Esophagus (tissue), 2 donors: ENCODE measurements around the gene SLC35A2. TPM values are rescaled to one million over a fixed set of nuclear protein-coding genes. Genes with fewer than 3 reads are reported as not detected.

Experiments used
- H3K27ac ChIP-seq, 2 donors: one replicate each; pipeline ENCODE4 v1.5.1; 2013; ENCODE audit warnings: low read depth in 2 of 2, mild to moderate bottlenecking in 2 of 2, inconsistent platforms in 1 of 2, low read length in 1 of 2, moderate library complexity in 1 of 2
- H3K27me3 ChIP-seq, 2 donors: one replicate each; pipeline ENCODE4 v1.6.1; 2013; ENCODE audit warnings: low read length in 2 of 2, control low read depth in 1 of 2, mild to moderate bottlenecking in 1 of 2; ENCODE audit not compliant: insufficient read depth in 2 of 2, control insufficient read depth in 1 of 2
- H3K36me3 ChIP-seq, 2 donors: one replicate each; pipeline ENCODE4 v1.6.1; 2013; ENCODE audit warnings: low read length in 1 of 2; ENCODE audit not compliant: control insufficient read depth in 2 of 2, insufficient read depth in 2 of 2
- H3K4me1 ChIP-seq, 2 donors: one replicate each; pipeline ENCODE4 v1.6.1; 2013; ENCODE audit warnings: low read length in 1 of 2; ENCODE audit not compliant: control insufficient read depth in 2 of 2, insufficient read depth in 2 of 2
- H3K4me3 ChIP-seq, 2 donors: one replicate each; pipeline ENCODE4 v1.5.1; 2013; ENCODE audit warnings: low read length in 2 of 2, mild to moderate bottlenecking in 2 of 2, low read depth in 1 of 2, moderate library complexity in 1 of 2
- H3K9me3 ChIP-seq, 2 donors: one replicate each; pipeline ENCODE4 v1.6.1; 2013; ENCODE audit warnings: mild to moderate bottlenecking in 2 of 2, low read depth in 1 of 2, low read length in 1 of 2, moderate library complexity in 1 of 2; ENCODE audit not compliant: control insufficient read depth in 2 of 2, insufficient read depth in 1 of 2
- WGBS, 2 donors: extraction: QIAGEN DNeasy Blood & Tissue Kit; methylation state at CpG; one replicate each; pipeline ENCODE4 v1.1.7; 2013; 5-methylcytosine and 5-hydroxymethylcytosine counted together
- polyA plus RNA-seq, 2 donors: library from polyadenylated mRNA; stranded (reverse); fragments of 200-250 nt; gene quantifications; one replicate each; pipeline ENCODE4 v1.2.3, GENCODE V29; 2013
- donor health status: healthy with polysubstance abuse.
- donor health status: Bipolar disorder and iron deficiency.

SLC35A2 gene
- polyA plus RNA-seq, 2 donors = 6.9 to 22.1 TPM

DNA sequence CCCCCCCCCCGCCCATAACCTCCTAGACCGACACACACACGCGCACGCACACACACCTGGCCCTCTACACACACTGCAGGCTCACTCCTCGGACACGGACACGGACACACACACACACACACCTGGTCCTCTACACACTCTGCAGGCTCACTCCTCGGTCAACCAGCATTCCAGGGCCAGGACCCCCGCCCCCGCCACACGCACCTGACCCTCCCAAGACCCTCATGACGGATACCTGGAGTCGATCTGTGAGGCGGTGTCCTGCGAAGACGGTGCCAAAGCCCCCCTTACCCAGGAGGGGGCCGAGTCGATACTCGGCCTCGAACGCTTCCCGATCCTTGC, 6.8 kb upstream of the SLC35A2 start:
- Histone ChIP-seq H3K4me3 (peak overlapping the region; percentile 39 to 53), H3K4me1 (peaks cover 0 to 2% of the 10 kb centered on the region in 2 donors), H3K27ac (peak overlapping the region; percentile 54 to 72), H3K36me3 (peaks cover 0 to 8% of the 10 kb centered on the region in 2 donors), H3K27me3 (no peaks in the 10 kb centered on the region), H3K9me3 (no peaks in the 10 kb centered on the region)
- 6 to 25% methylated on average over 23 of the region's 23 CpGs for whole genome bisulfite sequencing, 2 donors

DNA sequence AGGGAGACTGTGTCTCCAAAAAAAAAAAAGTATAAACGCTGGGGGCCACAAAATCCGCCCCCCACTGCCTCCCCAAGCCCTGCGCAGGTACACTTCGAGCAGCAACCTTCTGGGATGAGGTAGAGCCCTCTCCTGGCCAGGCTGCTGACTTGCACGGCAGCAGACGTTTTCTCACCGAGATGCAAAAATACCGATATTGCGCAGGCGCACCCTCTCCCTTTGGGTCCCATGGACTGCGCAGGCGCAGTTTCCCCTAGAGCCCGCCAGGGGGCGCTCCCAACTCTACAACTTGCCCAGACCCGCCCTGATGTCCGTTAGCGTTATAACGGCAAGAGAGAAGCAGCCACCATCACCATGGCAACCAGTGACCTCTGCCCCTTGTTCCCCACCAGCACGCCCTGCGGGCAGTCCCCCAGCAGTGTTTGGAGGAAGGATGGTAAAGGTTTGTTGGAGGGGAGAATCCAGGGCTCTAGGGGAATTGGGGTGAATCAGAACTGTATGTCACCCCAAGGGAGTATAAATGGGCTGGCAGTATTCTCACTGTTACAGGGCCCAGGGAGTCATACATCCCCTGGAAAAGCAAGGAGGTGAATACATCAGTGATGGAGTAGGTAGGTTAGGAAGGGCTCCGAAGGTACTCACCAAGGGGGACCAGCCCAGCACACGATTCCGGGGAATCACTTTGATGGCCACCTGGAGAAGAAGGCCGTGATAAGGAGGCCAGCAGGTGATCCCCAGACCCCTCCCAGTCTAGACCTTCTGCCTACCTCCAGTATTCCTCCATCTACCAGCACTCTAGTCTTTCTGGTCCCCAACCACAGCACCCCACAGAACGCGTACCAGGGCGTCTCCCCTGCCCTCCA, 5.9 kb upstream of the SLC35A2 start:
- H3K4me1 ChIP-seq = peaks cover 0 to 2% of the 10 kb centered on the region in 2 donors
- peak overlapping the region; percentile 39 to 53 for H3K4me3 ChIP-seq
- H3K9me3 ChIP-seq = no peaks in the 10 kb centered on the region
- peaks cover 0 to 8% of the 10 kb centered on the region in 2 donors for H3K36me3 ChIP-seq
- peak overlapping the region; percentile 61 to 72 for H3K27ac ChIP-seq
- H3K27me3 ChIP-seq = no peaks in the 10 kb centered on the region
- WGBS, 2 donors = 18 to 32% methylated on average over 27 of the region's 27 CpGs

DNA sequence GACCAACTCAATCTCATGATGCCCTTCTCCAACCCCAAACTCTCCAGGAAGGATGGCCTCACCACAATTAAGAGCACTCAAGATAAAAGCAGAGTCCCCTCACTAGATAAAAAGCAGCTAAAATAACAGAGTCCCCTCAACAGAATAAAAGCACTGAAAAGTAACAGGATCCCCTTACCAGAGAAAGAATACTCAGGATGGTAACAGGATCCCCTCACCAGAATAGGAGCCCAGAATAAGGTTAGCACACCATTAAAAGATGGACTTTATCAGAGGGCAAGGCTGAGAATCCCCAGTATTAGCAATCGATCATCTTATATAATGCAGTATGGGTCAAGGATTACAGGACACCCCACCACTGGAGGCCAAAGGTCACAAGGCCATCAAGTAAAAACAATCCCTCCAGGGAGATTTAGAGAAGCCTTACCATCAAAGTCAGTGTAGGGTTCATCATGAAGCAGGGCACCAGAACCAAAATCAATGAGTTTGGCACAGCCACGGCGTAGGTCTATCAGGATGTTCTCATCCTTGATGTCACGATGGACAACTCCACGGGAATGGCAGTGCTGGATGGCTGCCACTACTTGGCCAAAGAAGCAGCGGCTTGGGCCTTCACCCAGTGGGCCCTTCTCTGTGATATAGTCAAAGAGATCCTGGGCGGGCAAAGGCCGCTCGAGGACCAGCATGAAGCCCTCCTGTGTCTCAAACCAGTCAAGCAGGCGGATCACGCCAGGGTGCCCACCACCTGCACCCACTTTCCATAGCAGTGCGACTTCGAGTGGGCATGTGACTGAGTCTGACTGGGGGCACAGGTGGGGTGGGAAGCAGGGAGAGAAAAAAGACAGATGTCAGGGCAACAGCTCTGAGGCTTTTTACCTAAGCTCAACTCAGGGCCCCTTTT, 3.4 kb upstream of the SLC35A2 start:
- 89 to 90% methylated on average over 13 of the region's 13 CpGs for WGBS, 2 donors
- Histone ChIP-seq H3K27me3 (no peaks in the 10 kb centered on the region), H3K4me3 (no peak overlapping the region), H3K4me1 (no peaks in the 10 kb centered on the region), H3K36me3 (peaks cover 0 to 5% of the 10 kb centered on the region in 2 donors), H3K27ac (no peak overlapping the region), H3K9me3 (no peaks in the 10 kb centered on the region)

DNA sequence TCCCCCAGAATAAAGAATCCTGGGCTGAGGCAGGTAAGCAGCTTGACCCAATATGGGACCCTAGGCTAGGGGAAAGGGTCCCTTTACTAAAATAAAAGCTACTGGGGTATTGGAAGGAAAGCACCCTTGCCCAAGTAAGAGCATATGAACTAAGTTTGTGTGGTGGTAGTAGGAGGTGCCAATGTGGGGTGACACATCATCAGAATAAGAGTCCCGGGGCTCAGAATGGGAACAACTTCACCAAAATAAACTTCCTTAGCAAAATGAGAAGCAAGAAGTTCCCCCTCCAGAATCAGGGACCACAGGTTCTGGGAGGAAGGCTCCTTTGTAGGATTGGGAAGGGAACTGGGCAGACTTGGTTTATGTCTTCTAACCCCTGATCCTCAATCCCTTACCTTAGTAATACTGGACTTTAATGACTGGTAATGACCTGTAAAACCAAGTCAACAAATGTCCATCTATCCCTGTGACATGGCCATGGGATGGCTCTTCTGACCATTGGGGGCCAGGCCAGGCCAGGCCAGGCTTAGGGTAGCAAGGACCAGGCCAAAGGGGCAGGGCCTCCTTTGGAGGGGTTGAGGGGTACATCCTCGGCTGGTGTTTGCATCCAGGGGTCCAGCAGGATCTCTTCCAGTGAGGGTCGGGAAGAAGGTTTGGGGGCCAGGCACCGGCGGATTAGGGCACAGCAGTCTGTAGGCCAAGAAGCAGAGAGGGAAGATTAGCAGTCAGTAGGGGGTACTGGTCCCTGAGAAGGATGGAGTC, 2.3 kb upstream of the SLC35A2 start:
- H3K27ac ChIP-seq = no peak overlapping the region
- no peaks in the 10 kb centered on the region for H3K4me1 ChIP-seq
- no peak overlapping the region for H3K4me3 ChIP-seq
- WGBS, 2 donors = 87 to 89% methylated on average over 5 of the region's 5 CpGs
- H3K36me3 ChIP-seq = peaks cover 0 to 5% of the 10 kb centered on the region in 2 donors
- no peaks in the 10 kb centered on the region for H3K9me3 ChIP-seq
- H3K27me3 ChIP-seq = no peaks in the 10 kb centered on the region

DNA sequence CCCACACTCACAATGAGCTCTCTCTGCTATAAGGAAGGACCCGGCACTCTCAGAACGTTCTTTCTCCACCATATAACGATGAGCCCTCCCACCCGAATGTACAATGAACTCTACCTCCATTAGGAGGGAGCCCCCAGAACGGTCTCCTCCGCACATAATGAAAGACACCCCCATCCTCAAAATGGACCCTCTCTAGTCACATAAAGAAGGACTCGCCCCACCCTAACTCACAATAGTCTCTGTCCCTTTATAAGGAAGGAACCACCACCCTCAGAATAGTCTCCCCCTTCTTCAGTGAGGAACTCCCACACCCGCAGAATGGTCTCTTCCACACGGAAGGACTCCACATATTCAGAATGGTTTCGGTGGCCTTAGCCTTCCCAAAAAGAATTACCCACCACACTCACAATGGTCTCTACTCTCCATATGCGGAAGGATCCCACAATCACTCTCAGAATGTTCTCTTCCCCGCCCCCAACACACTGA, 477 bp downstream of the SLC35A2 start:
- peaks cover 0 to 8% of the 10 kb centered on the region in 2 donors for H3K36me3 ChIP-seq
- peak overlapping the region; percentile 93 to 95 for H3K27ac ChIP-seq
- WGBS, 2 donors = 1 to 17% methylated on average over 12 of the region's 12 CpGs
- H3K4me1 ChIP-seq = no peaks in the 10 kb centered on the region
- no peaks in the 10 kb centered on the region for H3K9me3 ChIP-seq
- peak overlapping the region; percentile 43 to 81 for H3K4me3 ChIP-seq
- H3K27me3 ChIP-seq = no peaks in the 10 kb centered on the region

DNA sequence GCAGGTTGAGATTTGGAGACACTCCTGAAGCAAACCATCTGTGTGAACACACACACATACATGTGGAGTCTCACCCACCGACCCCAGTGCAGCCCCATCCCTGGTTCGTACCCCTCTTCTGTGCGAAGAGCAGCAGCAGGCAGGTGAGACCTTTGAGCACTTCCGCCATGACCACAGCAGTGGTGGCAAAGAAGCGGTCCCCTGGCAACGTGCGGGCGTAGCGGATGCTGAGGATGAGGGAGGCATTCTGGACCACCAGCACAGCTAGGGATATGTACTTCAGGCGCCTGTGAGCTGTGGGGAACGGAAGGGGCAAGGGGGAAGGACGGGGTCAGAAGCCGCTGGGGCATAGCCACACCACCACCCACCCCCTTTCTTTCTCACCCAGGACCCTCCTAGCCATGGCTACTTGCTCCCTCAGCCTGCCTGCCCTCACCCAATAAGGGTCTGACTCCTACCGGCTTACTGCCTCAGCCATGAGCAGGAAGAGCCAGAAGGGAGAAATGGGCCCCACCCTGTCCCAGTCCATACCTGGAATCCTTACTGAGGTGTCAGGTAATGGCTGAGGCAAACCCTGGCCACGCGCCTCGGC, 1.6 kb downstream of the SLC35A2 start:
- no peak overlapping the region for H3K4me3 ChIP-seq
- no peaks in the 10 kb centered on the region for H3K9me3 ChIP-seq
- peaks cover 0 to 10% of the 10 kb centered on the region in 2 donors for H3K36me3 ChIP-seq
- no peaks in the 10 kb centered on the region for H3K4me1 ChIP-seq
- H3K27me3 ChIP-seq = no peaks in the 10 kb centered on the region
- WGBS, 2 donors = 87 to 91% methylated on average over 14 to 15 of the region's 17 CpGs
- H3K27ac ChIP-seq = no peak overlapping the region

DNA sequence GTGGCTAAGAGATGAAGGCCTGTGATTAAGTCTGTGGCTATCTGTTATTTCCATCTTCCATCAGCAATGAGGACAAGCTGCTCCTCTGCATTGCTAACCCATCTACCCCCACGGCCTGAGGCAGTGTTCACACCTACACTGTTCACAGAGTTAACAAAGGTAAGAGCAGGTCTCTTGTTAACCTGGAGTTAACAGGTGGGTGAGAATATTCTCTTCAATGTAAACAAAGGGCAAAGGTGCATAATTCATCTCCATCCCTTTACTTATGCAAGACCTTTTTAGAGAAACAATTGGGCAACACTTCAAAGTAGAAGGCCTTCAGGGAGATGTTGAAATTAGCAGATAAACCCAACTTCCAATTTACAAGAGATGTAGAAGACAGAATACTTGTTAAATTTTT, 2.8 kb downstream of the SLC35A2 start:
- H3K36me3 ChIP-seq = peaks cover 0 to 8% of the 10 kb centered on the region in 2 donors

DNA sequence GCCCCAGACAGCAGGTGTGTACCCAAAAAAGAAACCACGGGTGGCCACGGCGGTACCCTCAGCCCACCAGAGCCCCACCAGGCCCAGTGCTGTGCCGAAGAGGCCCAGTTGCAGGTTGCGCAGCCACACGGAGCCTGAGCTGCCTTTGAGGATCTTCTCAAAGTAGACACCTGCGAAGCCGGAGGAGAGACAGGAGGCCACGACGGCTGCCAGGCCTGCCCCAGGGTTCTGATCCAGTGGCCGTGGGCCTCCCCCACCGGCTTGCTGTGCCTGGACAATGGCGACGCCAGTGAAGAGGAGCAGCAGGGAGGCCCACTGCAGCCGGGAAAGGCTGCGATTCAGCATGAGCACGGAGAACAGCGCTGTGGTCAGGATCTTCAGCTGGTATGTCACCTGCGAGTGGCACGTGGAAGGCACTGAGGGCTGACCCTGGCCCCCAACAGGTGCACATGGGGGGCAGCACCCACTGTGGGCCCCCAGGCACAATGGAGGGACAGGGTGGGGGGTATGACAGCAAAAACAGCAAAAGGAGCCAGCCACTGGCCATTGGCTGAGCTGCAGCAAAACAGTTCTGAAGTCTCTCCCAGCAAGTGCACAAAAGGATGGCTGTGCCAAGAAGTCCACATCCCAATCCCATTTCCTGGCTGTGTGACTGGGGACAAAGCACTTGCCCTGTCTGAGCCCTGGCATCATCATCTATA, 6.2 kb downstream of the SLC35A2 start:
- H3K36me3 ChIP-seq = peaks cover 3 to 25% of the 10 kb centered on the region in 2 donors
- no peaks in the 10 kb centered on the region for H3K27me3 ChIP-seq
- no peaks in the 10 kb centered on the region for H3K4me1 ChIP-seq
- H3K4me3 ChIP-seq = no peak overlapping the region
- no peaks in the 10 kb centered on the region for H3K9me3 ChIP-seq
- 89 to 90% methylated on average over 20 of the region's 20 CpGs for WGBS, 2 donors
- no peak overlapping the region for H3K27ac ChIP-seq

More for the DNA sequence above, 2.8 kb downstream of the SLC35A2 start:
- whole genome bisulfite sequencing, 2 donors = 57 to 68% methylated on average over 1 of the region's 1 CpG
- no peak overlapping the region for H3K27ac ChIP-seq
- no peaks in the 10 kb centered on the region for H3K9me3 ChIP-seq
- no peaks in the 10 kb centered on the region for H3K4me1 ChIP-seq
- no peaks in the 10 kb centered on the region for H3K27me3 ChIP-seq
- no peak overlapping the region for H3K4me3 ChIP-seq
